ENCODE measurements around the gene EGFR.

EGFR gene

GRCh38 chr7:55236476-55236875, 217.7 kb downstream of the EGFR start:
- H3K4me2 ChIP-seq (ENCODE audit: low read length), result no peak overlapping the region
- no peaks in the 10 kb centered on the region for H3K79me2 ChIP-seq (ENCODE audit: insufficient read depth, low read length)
- H3K27ac ChIP-seq (ENCODE audit: low read depth, low read length, poor library complexity, severe bottlenecking), result no peak overlapping the region
- H3K4me3 ChIP-seq (ENCODE audit: low read depth, low read length, poor library complexity, severe bottlenecking), result no peak overlapping the region
- no peak for TF ChIP-seq EZH2 (IDR thresholded peaks at IDR 0.05; ENCODE audit: borderline replicate concordance, low read length)
- TF ChIP-seq CTCF (IDR thresholded peaks at IDR 0.05; ENCODE audit: low read length), result no peak
- H2AFZ ChIP-seq (ENCODE audit: low read length), result no peak overlapping the region
- no peak overlapping the region for H3K9ac ChIP-seq (ENCODE audit: low read length)
- no peaks in the 10 kb centered on the region for H3K36me3 ChIP-seq (ENCODE audit: insufficient read depth, low read length)
- H3F3A ChIP-seq (ENCODE audit: insufficient read depth, low read length), result no peaks in the 10 kb centered on the region
- no peaks in the 10 kb centered on the region for H3K9me3 ChIP-seq (ENCODE audit: low read length)
- no peaks in the 10 kb centered on the region for H4K20me1 ChIP-seq (ENCODE audit: insufficient read depth, low read length)
- H3K4me1 ChIP-seq (ENCODE audit: insufficient read depth, low read length, severe bottlenecking), result no peaks in the 10 kb centered on the region
- H3K9me2 ChIP-seq (ENCODE audit: low read depth, low read length), result no peaks in the 10 kb centered on the region
- H3K27me3 ChIP-seq (ENCODE audit: insufficient read depth, low read length), result no peaks in the 10 kb centered on the region; the same call in 1 of the 2 replicates

GRCh38 chr7:55237156-55237893, 218.5 kb downstream of the EGFR start:
- TF ChIP-seq EZH2 (IDR thresholded peaks at IDR 0.05; ENCODE audit: borderline replicate concordance, low read length), result no peak
- no peak for TF ChIP-seq CTCF (IDR thresholded peaks at IDR 0.05; ENCODE audit: low read length)
- H2AFZ ChIP-seq (ENCODE audit: low read length), result no peak overlapping the region

GRCh38 chr7:55239406-55239805, 220.6 kb downstream of the EGFR start:
- peaks cover 5% of the 10 kb centered on the region; the same call in 1 of the 2 replicates for H3K27me3 ChIP-seq (ENCODE audit: insufficient read depth, low read length)
- no peak overlapping the region for H3K4me2 ChIP-seq (ENCODE audit: low read length)
- no peak overlapping the region for H3K4me3 ChIP-seq (ENCODE audit: low read depth, low read length, poor library complexity, severe bottlenecking)
- no peaks in the 10 kb centered on the region for H3F3A ChIP-seq (ENCODE audit: insufficient read depth, low read length)
- H3K79me2 ChIP-seq (ENCODE audit: insufficient read depth, low read length), result no peaks in the 10 kb centered on the region
- no peaks in the 10 kb centered on the region for H3K36me3 ChIP-seq (ENCODE audit: insufficient read depth, low read length)
- no peak overlapping the region for H3K9ac ChIP-seq (ENCODE audit: low read length)
- no peaks in the 10 kb centered on the region for H3K9me3 ChIP-seq (ENCODE audit: low read length)
- TF ChIP-seq EZH2 (IDR thresholded peaks at IDR 0.05; ENCODE audit: borderline replicate concordance, low read length) (no peak), CTCF (IDR thresholded peaks at IDR 0.05; ENCODE audit: low read length) (no peak)
- no peaks in the 10 kb centered on the region for H4K20me1 ChIP-seq (ENCODE audit: insufficient read depth, low read length)
- H3K27ac ChIP-seq (ENCODE audit: low read depth, low read length, poor library complexity, severe bottlenecking), result no peak overlapping the region
- H3K4me1 ChIP-seq (ENCODE audit: insufficient read depth, low read length, severe bottlenecking), result no peaks in the 10 kb centered on the region
- H3K9me2 ChIP-seq (ENCODE audit: low read depth, low read length), result no peaks in the 10 kb centered on the region
- no peak overlapping the region for H2AFZ ChIP-seq (ENCODE audit: low read length)

More at GRCh38 chr7:55237156-55237893, 218.5 kb downstream of the EGFR start:
- no peaks in the 10 kb centered on the region for H3F3A ChIP-seq (ENCODE audit: insufficient read depth, low read length)
- no peak overlapping the region for H3K27ac ChIP-seq (ENCODE audit: low read depth, low read length, poor library complexity, severe bottlenecking)
- H3K79me2 ChIP-seq (ENCODE audit: insufficient read depth, low read length), result no peaks in the 10 kb centered on the region
- H3K4me2 ChIP-seq (ENCODE audit: low read length), result no peak overlapping the region
- H3K9me3 ChIP-seq (ENCODE audit: low read length), result no peaks in the 10 kb centered on the region
- peaks cover 5% of the 10 kb centered on the region; the same call in 1 of the 2 replicates for H3K27me3 ChIP-seq (ENCODE audit: insufficient read depth, low read length)
- H3K4me3 ChIP-seq (ENCODE audit: low read depth, low read length, poor library complexity, severe bottlenecking), result no peak overlapping the region
- no peaks in the 10 kb centered on the region for H4K20me1 ChIP-seq (ENCODE audit: insufficient read depth, low read length)
- no peaks in the 10 kb centered on the region for H3K4me1 ChIP-seq (ENCODE audit: insufficient read depth, low read length, severe bottlenecking)
- no peaks in the 10 kb centered on the region for H3K9me2 ChIP-seq (ENCODE audit: low read depth, low read length)
- H3K36me3 ChIP-seq (ENCODE audit: insufficient read depth, low read length), result no peaks in the 10 kb centered on the region
- no peak overlapping the region for H3K9ac ChIP-seq (ENCODE audit: low read length)

All from OCI-LY1 (cell line).